Breast epithelium (tissue), 4 donors: Measurements from ENCODE around the gene GATB. TPM values are rescaled to one million over a fixed set of nuclear protein-coding genes. Genes with fewer than 3 reads are reported as not detected.

Source experiments
- DNase-seq, 2 donors: peaks; one replicate each; pipeline ENCODE4 v3.0.0-alpha.2; 2019; ENCODE audit warnings: low spot score in 2 of 2
- H3K27ac ChIP-seq, 2 donors: fragments of 200-600 bp; sonication (generic) in 1 of 2; one replicate each; pipeline ENCODE4 v1.5.1; 2016 to 2019; ENCODE audit warnings: mild to moderate bottlenecking in 1 of 2
- H3K27me3 ChIP-seq, 2 donors: fragments of 200-600 bp; sonication (generic) in 1 of 2; one replicate each; pipeline versions ENCODE4 v1.5.1 to v1.6.0; 2017 to 2019; ENCODE audit warnings: control low read depth in 1 of 2, mild to moderate bottlenecking in 1 of 2
- H3K36me3 ChIP-seq: fragments of 200-600 bp; one replicate; pipeline ENCODE4 v1.5.1; 2019
- H3K4me1 ChIP-seq, 2 donors: fragments of 200-600 bp; sonication (generic); one replicate each; pipeline ENCODE4 v1.5.1; 2016 to 2019; ENCODE audit warnings: control low read depth in 1 of 2
- H3K4me3 ChIP-seq, 3 donors: fragments of 200-600 bp; sonication (generic); 1 replicate in 2 of 3; 2 replicates in 1 of 3; pipeline ENCODE4 v1.5.1; 2016 to 2019; ENCODE audit warnings: mild to moderate bottlenecking in 3 of 3, moderate library complexity in 2 of 3
- H3K9me3 ChIP-seq, 2 donors: fragments of 200-600 bp; sonication (generic) in 1 of 2; one replicate each; pipeline ENCODE4 v1.5.1; 2016 to 2019; ENCODE audit warnings: control low read depth in 1 of 2
- POLR2A ChIP-seq: fragments of 450-650 bp; IDR thresholded peaks from one replicate; pipeline ENCODE4 v1.6.1; 2016; ENCODE audit warnings: antibody characterized with exemption, mild to moderate bottlenecking, moderate library complexity
- POLR2AphosphoS5 ChIP-seq, 3 donors: sonication (generic); formaldehyde crosslinking; IDR thresholded peaks; one replicate each; pipeline ENCODE4 v1.6.1; 2017; ENCODE audit warnings: antibody characterized with exemption in 3 of 3
- intact Hi-C: fragments of 100-400 bp; cut with DNase I; formaldehyde crosslinking; loops from one replicate; pipeline ENCODE4 v1.15.1; 2023; ENCODE audit warnings: low total_unique reads
- total RNA-seq, 3 donors: library from RNA; depleted of rRNA; stranded (reverse); fragments of >200 nt; gene quantifications; one replicate each; pipeline ENCODE4 v1.1.0, GENCODE V29; 2016
- TF ChIP-seq, protein P1 (sequence below), 3 donors: fragments of 450-650 bp; IDR thresholded peaks; one replicate each; pipeline ENCODE4 v1.5.1; 2016 to 2017; ENCODE audit warnings: antibody characterized with exemption in 3 of 3, mild to moderate bottlenecking in 3 of 3, moderate library complexity in 3 of 3

GATB gene
- total RNA-seq, 3 donors from 2014 or later: 12.8 to 26.6 (median 20.6) TPM

DNA sequence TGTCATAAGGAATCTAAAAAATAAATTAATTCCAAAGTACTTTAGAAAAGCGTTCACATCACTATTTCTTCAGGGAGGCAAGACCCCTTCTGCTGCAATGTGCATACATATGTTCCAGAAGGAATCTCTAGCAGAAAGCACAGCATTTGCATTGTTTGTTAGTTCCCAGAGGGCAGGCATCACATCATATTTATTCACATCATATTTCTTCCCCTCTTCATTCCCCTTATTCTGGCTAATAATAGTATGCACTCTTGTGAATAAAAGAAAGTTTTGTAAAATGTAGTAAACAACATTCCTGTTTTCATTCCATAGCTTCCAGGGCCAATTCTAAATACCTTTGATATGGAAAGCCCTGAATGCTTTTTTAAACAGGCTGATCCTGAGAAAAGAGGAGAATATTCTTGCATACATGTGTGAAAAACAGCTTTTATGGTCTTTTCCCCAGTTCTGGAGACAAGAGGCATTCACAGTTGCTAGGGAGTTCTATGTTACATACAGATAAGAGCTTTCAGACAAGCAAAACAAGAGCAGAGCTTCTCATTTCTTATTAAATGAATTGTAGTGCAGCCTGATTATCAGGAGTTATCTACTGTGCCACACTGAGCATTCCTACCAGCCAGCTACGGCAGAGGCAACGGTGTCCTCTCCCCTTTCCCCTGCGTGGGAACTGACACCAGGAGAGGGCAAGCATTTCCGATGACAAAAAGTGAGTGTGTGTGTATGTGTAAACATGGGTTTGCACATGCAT lies 15.2 kb downstream of the GATB start:
- TF ChIP-seq POLR2A (no peak), POLR2AphosphoS5 (IDR thresholded peaks at IDR 0.05) (no peak)
- TF ChIP-seq, protein P1, sequence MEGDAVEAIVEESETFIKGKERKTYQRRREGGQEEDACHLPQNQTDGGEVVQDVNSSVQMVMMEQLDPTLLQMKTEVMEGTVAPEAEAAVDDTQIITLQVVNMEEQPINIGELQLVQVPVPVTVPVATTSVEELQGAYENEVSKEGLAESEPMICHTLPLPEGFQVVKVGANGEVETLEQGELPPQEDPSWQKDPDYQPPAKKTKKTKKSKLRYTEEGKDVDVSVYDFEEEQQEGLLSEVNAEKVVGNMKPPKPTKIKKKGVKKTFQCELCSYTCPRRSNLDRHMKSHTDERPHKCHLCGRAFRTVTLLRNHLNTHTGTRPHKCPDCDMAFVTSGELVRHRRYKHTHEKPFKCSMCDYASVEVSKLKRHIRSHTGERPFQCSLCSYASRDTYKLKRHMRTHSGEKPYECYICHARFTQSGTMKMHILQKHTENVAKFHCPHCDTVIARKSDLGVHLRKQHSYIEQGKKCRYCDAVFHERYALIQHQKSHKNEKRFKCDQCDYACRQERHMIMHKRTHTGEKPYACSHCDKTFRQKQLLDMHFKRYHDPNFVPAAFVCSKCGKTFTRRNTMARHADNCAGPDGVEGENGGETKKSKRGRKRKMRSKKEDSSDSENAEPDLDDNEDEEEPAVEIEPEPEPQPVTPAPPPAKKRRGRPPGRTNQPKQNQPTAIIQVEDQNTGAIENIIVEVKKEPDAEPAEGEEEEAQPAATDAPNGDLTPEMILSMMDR (IDR thresholded peaks at IDR 0.05): no peak
- H3K27ac ChIP-seq: peak overlapping the region in 1 of 2 donors; percentile 38

DNA sequence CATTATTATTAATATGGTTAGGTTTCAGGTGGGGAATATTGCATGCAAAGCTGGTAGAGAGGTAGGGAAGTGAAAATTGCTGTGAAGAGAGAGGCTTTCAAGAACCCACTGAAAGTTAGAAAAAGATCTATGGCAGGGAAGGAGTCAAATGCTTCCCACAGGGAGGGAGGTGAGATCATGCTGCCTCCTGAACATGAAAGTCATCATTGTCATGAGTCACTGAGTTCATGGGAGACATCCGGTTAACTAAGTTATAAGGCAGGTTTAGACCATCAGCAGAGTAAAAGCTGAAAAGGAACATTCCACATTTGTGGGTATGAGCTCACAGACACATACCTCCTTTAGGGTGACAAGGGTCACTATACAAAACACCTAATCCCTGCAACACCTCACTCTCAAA lies 16.2 kb downstream of the GATB start:
- H3K27ac ChIP-seq: no peak overlapping the region
- H3K27me3 ChIP-seq: no peaks in the 10 kb centered on the region
- TF ChIP-seq, protein P1 (IDR thresholded peaks at IDR 0.05): no peak
- TF ChIP-seq POLR2A (no peak), POLR2AphosphoS5 (IDR thresholded peaks at IDR 0.05) (no peak)
- H3K36me3 ChIP-seq: no peaks in the 10 kb centered on the region
- no peak overlapping the region for H3K4me3 ChIP-seq
- no peaks in the 10 kb centered on the region for H3K9me3 ChIP-seq
- intact Hi-C loops: no loop called here
- DNase-seq: no peak
- no peaks in the 10 kb centered on the region for H3K4me1 ChIP-seq

More for the DNA sequence above, 15.2 kb downstream of the GATB start:
- Histone ChIP-seq H3K4me3 (no peak overlapping the region), H3K27me3 (no peaks in the 10 kb centered on the region), H3K36me3 (no peaks in the 10 kb centered on the region), H3K4me1 (no peaks in the 10 kb centered on the region), H3K9me3 (no peaks in the 10 kb centered on the region)
- intact Hi-C loops: no loop called here
- no peak for DNase-seq

- no peak for TF ChIP-seq POLR2AphosphoS5 (IDR thresholded peaks at IDR 0.05)
- TF ChIP-seq, protein P1 (IDR thresholded peaks at IDR 0.05): no peak
- no peak for TF ChIP-seq POLR2A
- Histone ChIP-seq H3K4me1 (no peaks in the 10 kb centered on the region), H3K9me3 (no peaks in the 10 kb centered on the region), H3K36me3 (no peaks in the 10 kb centered on the region), H3K27me3 (no peaks in the 10 kb centered on the region), H3K27ac (no peak overlapping the region), H3K4me3 (no peak overlapping the region)
- intact Hi-C loops: no loop called here
- no peak for DNase-seq
These were observed 16.9 kb downstream of the GATB start for GRCh38 chr4:151743894-151744293.

GRCh38 chr4:151743128-151743854 lies 17.5 kb downstream of the GATB start:
- no peak for DNase-seq
- Histone ChIP-seq H3K36me3 (no peaks in the 10 kb centered on the region), H3K27ac (no peak overlapping the region), H3K4me1 (no peaks in the 10 kb centered on the region), H3K4me3 (no peak overlapping the region), H3K9me3 (no peaks in the 10 kb centered on the region), H3K27me3 (no peaks in the 10 kb centered on the region)
- TF ChIP-seq POLR2A (no peak), POLR2AphosphoS5 (IDR thresholded peaks at IDR 0.05) (no peak)
- TF ChIP-seq, protein P1 (IDR thresholded peaks at IDR 0.05): no peak
- intact Hi-C loops: no loop called here
